Head of caudate nucleus (tissue), 42 donors: ENCODE data around the gene TBL1X.
A peak's percentile ranks its signal among the peaks of the same experiment; 100 is the strongest.

Experiments used
- DNase-seq, 42 donors: peaks; one replicate each; pipeline versions ENCODE4 v3.0.0 to v3.0.0-alpha.2; 2020 to 2021; ENCODE audit warnings: mixed read lengths in 7 of 42
- intact Hi-C: fragments of 100-400 bp; cut with DNase I; formaldehyde crosslinking; loops from one replicate; pipeline ENCODE4 v1.15.0; 2022

TBL1X gene

DNA sequence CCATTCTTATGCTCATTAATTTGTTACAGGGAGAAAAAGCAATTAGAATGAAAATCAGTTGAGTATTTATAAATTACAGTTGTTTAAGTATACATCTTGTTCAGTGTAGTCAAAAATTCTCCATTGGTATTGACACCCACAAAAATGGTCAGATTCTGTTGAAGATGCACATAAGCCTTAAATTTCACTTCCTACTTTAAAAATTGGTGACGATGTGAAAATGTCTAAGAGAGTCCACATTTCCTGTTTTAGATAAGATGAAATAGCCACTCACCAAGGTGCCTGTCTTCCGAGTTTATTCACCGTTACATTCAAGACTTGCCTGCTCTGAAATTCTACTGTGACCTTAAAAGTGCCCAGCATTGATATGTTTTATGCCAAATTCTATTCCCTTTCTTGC lies 207.1 kb downstream of the TBL1X start:
- DNase-seq = no peak
- intact Hi-C loops = no loop called here

- intact Hi-C loops = no loop called here
- DNase-seq = no peak
These were observed 211.4 kb downstream of the TBL1X start for GRCh38 chrX:9676306-9676705.

GRCh38 chrX:9676738-9677097 lies 211.9 kb downstream of the TBL1X start:
- intact Hi-C loops = no loop called here
- DNase-seq = no peak

- intact Hi-C loops = no loop called here
- no peak for DNase-seq
These were observed 212.4 kb downstream of the TBL1X start for GRCh38 chrX:9677098-9677739.

GRCh38 chrX:9678215-9678965 lies 213.5 kb downstream of the TBL1X start:
- no peak for DNase-seq
- intact Hi-C loops = no loop called here

DNA sequence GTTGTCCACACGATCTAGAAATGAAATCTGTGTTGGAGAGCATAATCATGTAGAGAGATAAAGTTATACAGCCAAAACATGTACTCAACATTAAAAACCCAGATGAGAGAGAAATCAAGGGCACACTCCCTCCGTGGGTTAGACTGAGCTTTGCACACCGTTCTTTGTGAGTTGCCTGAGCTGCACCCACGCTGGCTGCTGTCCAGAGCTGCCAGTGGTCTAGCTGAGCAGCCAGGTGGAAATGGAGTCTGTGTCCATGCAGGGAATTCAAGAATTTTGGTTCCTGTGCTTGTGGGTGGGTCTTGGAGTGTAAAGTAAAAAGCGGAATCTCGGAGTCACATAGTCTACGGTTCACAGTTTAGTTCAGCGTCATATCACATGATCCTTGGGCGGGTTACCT lies 216.2 kb downstream of the TBL1X start:
- intact Hi-C loops = no loop called here
- no peak for DNase-seq

GRCh38 chrX:9681422-9681821 lies 216.6 kb downstream of the TBL1X start:
- DNase-seq = no peak
- intact Hi-C loops = no loop called here

GRCh38 chrX:9682456-9682855 lies 217.6 kb downstream of the TBL1X start:
- peak in 25 of 42 donors; percentile 2 to 67 (median 32) for DNase-seq
- intact Hi-C loops = no loop called here

GRCh38 chrX:9682861-9683260 lies 218.0 kb downstream of the TBL1X start:
- DNase-seq = no peak
- intact Hi-C loops = no loop called here

- intact Hi-C loops = no loop called here
- DNase-seq = no peak
These were observed 218.5 kb downstream of the TBL1X start for GRCh38 chrX:9683350-9683749.

GRCh38 chrX:9687899-9688298 lies 223.0 kb downstream of the TBL1X start:
- intact Hi-C loops = no loop called here
- DNase-seq = no peak

DNA sequence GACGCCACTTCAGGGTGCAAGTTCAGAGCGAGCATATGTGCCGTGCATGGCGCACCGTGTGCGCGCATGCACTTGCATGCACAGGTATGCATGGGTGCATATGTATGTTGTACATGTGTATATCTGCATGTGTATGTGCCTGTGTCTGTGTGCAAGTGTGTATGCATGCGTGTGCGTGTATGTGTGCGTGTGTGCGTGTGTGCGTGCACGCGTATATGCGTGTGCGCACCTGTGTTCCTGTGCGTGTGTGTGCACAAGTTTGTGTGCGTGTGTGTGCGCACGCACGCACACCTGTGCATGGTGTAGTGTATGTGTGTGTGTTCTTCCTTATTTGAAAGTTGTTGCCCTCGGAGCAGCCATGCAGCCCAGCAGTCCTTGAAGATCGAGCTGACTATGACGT lies 224.0 kb downstream of the TBL1X start:
- intact Hi-C loops = no loop called here
- DNase-seq = no peak

- intact Hi-C loops = no loop called here
- DNase-seq = peak in 1 of 42 donors; percentile 1
These were observed 225.2 kb downstream of the TBL1X start for GRCh38 chrX:9690046-9690445.

- intact Hi-C loops = no loop called here
- DNase-seq = no peak
These were observed 228.6 kb downstream of the TBL1X start for GRCh38 chrX:9693307-9694001.

DNA sequence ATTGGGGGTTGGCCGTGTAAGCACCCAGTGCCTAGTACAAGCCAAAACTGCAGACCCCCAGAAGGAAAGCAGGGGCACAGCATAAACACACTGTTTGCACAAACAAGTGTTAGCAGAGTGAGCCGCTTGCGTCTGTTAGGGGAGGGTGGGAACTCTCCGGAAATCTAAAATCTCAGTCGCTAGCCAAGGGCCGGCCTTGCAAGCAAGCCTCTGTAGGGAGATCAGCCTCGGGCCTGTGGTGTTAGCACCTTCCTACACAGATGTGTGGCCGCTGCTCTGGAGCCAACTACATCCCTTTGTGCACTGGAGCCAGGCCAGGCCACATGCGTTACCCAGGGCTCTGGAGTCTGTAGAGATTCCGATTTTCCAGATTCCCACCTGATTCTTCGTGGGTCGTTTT lies 233.7 kb downstream of the TBL1X start:
- no peak for DNase-seq
- intact Hi-C loops = no loop called here

DNA sequence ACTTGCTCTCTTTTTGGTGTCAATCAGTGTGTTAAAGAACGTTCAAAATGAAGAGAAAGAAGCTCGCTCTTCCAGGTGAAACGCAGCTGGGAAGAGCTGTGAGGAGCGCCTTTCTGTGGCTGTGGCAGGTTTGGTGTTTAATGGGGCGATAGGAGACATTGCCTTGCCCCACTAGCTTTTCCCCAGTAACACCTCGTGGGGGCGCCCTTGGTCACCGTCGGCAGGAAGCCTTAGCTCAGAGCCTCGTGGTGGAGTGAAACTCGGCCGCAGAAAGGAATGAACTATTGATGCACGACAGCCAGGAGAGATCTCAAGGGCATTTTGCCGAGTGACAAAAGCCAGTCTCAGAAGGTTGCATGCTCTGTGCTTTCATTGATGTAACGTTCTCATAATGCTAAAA lies 235.7 kb downstream of the TBL1X start:
- no peak for DNase-seq
- intact Hi-C loops = no loop called here

DNA sequence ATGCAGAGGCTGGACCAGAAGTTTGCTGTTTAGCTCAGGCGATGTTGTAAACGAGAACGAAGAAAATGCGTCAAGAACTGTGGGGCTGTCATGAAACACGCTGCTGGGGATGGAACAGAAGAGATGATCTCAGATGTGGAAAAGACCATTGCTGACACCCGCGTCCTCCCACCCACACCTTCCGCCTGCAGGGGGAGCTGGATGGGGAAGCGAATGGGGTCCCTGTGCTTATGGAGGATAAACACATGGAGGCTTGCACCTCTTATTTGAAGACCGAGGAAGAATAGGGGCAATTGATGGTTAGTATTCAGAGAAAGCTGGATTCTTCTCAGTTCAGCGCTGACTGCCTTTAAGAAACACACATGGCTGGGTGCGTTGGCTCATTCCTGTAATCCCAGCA lies 236.9 kb downstream of the TBL1X start:
- intact Hi-C loops = no loop called here
- no peak for DNase-seq

DNA sequence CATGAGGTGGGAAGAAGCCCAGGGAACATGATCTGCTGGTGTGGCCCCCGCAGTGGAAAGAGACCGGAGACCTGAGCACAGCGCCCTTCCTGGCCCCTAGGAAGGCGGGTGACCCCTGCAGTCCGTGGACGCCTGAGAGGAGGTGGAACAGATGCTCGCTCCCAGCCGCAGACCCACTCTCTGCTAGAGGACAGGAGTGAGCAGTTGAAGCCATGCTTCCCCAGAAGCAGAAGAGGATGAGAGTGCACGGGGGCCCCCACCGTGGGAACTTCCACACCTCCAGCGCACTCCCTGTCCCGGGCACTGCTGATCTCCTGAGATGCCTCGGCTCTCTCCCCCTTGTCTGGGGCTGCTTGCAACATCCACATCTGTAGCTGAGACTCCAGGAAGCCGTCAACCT lies 238.5 kb downstream of the TBL1X start:
- no peak for DNase-seq
- intact Hi-C loops = no loop called here

DNA sequence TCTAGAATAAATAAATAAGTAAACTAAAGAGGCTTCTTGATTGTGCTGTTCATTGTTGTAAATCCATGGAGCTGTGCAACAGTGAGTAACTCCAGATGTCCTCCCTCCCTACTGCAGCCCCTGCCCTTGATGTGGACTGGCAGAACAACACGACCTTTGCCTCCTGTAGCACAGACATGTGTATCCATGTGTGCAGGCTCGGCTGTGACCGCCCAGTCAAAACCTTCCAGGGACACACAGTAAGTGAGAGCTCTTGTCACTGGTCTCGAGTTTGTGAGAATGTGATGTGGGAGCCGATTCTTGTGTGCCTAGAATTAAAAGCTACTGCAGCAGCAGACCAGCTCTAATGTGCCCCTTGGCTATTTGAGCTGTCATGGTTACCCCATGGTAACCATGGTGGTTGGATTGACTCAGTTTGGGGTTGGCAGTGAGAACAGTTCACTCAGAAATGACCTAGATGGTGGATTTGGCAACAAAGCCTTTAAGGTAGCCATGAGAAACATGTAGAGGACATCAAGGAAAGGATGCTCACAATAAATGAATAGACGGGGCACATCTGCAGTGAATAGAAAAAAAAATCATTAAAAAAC lies 240.1 kb downstream of the TBL1X start:
- intact Hi-C loops = loop anchor here (5.0 kb wide), 1 partner anchor 888 kb away; no protein-coding TSS in a partner anchor
- no peak for DNase-seq

- intact Hi-C loops = loop anchor here (5.0 kb wide), 1 partner anchor 889 kb away; no protein-coding TSS in a partner anchor
- no peak for DNase-seq
These were observed 241.6 kb downstream of the TBL1X start for GRCh38 chrX:9706421-9706820.
